Type B pancreatic cell (in vitro differentiated cells): ENCODE measurements around the gene ITGB2. TPM values are rescaled to one million over a fixed set of nuclear protein-coding genes. Genes with fewer than 3 reads are reported as not detected.
A peak's percentile ranks its signal among the peaks of the same experiment; 100 is the strongest.

Source experiments
- DNase-seq: peaks from one replicate; pipeline ENCODE4 v3.0.0; 2021; ENCODE audit warnings: mixed read lengths; ENCODE audit not compliant: unreplicated experiment; ENCODE audit errors: extremely low spot score
- H3K27ac Mint-ChIP-seq: 2 replicates; pipeline ENCODE4 v1.8.0; 2021; ENCODE audit warnings: mild to moderate bottlenecking, mixed read lengths
- H3K27me3 Mint-ChIP-seq: 2 replicates; pipeline ENCODE4 v1.8.0; 2021; ENCODE audit warnings: mixed read lengths
- H3K36me3 Mint-ChIP-seq: 2 replicates; pipeline ENCODE4 v1.8.0; 2021; ENCODE audit warnings: mixed read lengths
- H3K4me1 Mint-ChIP-seq: one replicate; pipeline ENCODE4 v1.8.0; 2021; ENCODE audit warnings: mixed read lengths; ENCODE audit not compliant: unreplicated experiment
- H3K4me3 Mint-ChIP-seq: 2 replicates; pipeline ENCODE4 v1.8.0; 2021; ENCODE audit warnings: mild to moderate bottlenecking, mixed read lengths
- H3K9me3 Mint-ChIP-seq: 2 replicates; pipeline ENCODE4 v1.8.0; 2021; ENCODE audit warnings: mixed read lengths
- CTCF ChIP-seq: fragments of 200-600 bp; sonication (generic); conservative IDR thresholded peaks from 2 replicates; pipeline ENCODE4 v1.5.0; 2021; ENCODE audit warnings: antibody characterized with exemption, mild to moderate bottlenecking
- total RNA-seq: library from RNA; stranded (reverse); gene quantifications from 2 replicates; pipeline ENCODE4 v1.2.1, GENCODE V29; 2021; ENCODE audit warnings: low replicate concordance

Gene ITGB2
- total RNA-seq, 1 donor from 2014 or later = 0.80 TPM

DNA sequence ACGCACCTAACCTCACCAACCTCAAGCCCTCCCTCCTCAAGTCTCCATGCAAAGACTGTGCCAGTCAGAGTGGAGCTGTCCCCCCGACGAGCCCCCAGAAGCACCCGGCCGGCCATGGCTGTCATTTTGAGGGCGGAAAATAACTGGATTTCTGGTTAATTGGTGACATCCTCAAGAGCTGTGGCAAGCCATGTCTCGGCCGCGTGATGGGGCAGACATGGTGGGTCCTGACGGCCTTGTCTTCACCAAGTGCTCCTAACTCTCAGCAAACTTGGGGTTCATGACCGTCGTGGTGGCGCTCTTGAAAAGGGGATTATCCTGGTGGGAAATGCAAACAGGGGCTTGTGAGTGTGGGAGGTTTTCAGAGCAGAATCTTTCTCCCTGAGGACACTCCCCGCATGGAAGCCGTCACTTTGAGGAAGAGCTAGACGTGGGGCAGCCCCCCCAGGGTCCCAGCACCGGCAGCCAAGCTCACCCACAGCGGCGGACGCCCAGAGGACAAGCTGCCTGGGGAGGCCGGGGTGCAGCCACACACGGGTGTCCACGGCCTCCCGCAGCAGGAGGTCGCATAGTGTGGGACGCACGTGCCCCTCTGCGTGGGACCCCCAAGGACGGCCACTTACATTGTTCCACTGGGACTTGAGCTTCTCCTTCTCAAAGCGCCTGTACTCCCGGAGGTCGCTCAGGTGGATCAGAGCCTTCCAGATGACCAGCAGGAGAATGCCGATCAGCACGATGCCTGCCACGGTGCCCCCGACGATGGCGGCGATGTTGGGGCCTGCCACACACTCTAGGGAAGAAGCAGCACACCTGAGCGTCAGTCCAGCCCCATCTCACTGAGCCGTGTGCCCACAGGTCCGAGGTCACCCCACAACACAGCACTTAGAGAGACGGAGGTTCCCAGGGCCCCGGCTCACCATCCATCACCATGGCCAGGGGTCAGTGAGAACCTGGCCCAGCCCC lies 34.3 kb downstream of the ITGB2 start:
- Mint-ChIP-seq H3K9me3 (no peaks in the 10 kb centered on the region), H3K4me1 (no peaks in the 10 kb centered on the region), H3K27me3 (peaks cover 1% of the 10 kb centered on the region), H3K4me3 (no peak overlapping the region), H3K27ac (no peak overlapping the region), H3K36me3 (no peaks in the 10 kb centered on the region)
- TF ChIP-seq CTCF = no peak
- DNase-seq = no peak

DNA sequence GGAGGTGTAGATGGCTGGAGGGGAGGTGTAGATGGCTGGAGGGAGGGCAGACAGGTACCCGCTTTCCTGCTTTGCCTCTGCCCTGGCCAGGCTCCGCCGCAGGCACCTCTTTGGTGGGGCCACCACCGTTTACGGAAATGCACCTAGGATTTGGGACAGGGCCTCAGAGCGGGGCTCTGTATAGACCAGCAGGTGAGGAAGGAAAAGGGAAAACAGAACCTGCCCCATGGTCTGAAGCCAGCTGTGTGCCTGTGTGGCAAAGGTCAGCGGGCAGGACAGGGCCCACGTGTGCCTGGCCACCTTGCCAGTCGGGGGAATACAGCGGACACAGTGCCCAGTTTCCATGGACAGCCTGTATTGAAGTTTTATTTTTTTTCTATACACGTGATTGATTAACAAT lies 35.1 kb downstream of the ITGB2 start:
- Mint-ChIP-seq H3K9me3 (no peaks in the 10 kb centered on the region), H3K36me3 (no peaks in the 10 kb centered on the region), H3K27me3 (peaks cover 3% of the 10 kb centered on the region), H3K4me1 (no peaks in the 10 kb centered on the region), H3K27ac (no peak overlapping the region), H3K4me3 (no peak overlapping the region)
- TF ChIP-seq CTCF = no peak
- no peak for DNase-seq

DNA sequence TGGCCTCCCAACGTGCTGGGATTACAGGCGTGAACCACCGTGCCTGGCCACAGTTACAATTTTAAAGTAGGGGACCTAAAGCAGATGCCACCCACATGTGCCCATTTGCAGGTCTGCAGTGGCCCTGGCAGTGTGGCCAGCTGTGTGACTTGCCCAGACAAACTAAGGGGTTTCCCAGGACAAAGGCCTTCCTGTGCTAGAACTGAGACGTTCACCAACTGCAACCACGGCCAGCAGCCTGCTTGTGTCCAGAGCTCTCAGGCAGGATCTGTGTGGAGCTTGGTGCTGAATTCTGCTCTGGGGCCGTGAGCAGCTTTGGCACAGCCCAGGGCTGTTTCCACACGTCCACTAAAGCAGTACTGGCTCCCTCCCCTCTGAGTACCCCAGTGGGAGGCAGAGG lies 36.6 kb downstream of the ITGB2 start:
- no peak for TF ChIP-seq CTCF
- Mint-ChIP-seq H3K27me3 (peaks cover 6% of the 10 kb centered on the region), H3K4me3 (no peak overlapping the region), H3K36me3 (no peaks in the 10 kb centered on the region), H3K9me3 (no peaks in the 10 kb centered on the region), H3K4me1 (no peaks in the 10 kb centered on the region), H3K27ac (no peak overlapping the region)
- no peak for DNase-seq

DNA sequence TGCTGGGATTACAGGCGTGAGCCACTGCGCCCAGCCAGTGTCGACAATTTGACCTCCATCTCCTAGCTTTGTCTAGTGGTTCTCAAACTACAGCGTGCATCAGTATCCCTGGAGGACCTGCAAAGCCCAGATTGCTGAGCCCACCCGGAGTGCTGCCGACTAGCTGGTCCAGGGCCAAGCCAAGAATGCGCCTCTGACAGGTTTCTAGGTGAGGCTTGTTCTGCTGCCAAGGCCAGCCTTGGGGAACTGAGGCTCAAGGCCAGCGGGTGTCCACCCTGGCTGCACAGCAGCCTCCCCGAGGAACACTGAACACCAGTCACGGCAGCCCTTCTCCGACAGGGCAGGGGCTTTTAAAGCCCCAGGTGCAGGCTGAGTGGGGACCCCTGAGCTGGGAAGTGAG lies 37.4 kb downstream of the ITGB2 start:
- Mint-ChIP-seq H3K27ac (peak overlapping the region; percentile 53), H3K4me3 (no peak overlapping the region), H3K27me3 (peaks cover 6% of the 10 kb centered on the region), H3K9me3 (no peaks in the 10 kb centered on the region), H3K36me3 (no peaks in the 10 kb centered on the region), H3K4me1 (no peaks in the 10 kb centered on the region)
- no peak for TF ChIP-seq CTCF
- DNase-seq = no peak

DNA sequence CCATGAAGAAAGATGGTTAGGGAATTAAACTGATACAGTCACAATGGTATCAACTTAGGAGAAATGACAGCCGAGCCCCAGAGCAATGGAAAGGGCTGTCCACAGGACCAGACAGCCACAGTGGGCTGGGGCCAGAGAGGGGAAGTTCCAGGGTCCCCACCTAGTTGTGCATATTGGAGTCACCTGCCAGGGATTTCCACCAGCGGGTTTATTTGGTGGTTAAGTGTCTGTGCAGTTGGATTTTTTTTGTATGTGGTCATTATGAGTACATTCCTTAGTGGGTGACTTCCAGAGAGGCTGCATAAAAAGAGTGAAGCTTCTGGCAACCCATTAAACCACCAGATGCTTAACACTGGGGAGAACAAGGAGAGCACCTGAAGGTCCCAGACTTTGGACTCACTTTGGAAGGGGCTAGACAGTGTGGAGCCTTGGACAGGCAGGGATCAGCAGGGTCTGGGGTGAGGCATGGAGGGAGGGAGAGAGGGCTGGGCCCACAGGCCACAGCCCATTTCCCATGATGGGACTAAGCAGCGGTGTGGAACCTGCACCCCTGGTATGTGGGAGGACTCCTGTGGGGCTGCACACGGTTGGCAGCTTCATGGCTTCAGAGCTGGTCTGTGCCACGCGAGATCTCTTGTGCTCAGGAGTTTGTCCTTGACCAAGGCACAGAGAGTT lies 39.4 kb downstream of the ITGB2 start:
- H3K4me3 Mint-ChIP-seq = no peak overlapping the region
- H3K27me3 Mint-ChIP-seq = peaks cover 14% of the 10 kb centered on the region
- H3K9me3 Mint-ChIP-seq = no peaks in the 10 kb centered on the region
- no peak for TF ChIP-seq CTCF
- H3K27ac Mint-ChIP-seq = peak overlapping the region; percentile 29
- no peak for DNase-seq
- no peaks in the 10 kb centered on the region for H3K4me1 Mint-ChIP-seq
- no peaks in the 10 kb centered on the region for H3K36me3 Mint-ChIP-seq
